ENCODE data around the gene C12orf42. TPM values are rescaled to one million over a fixed set of nuclear protein-coding genes. Genes with fewer than 3 reads are reported as not detected.

C12orf42 gene
- total and polyA plus RNA-seq, 2 experiments from 2014 or later = not detected

GRCh38 chr12:103470664-103471063 lies 25.1 kb downstream of the C12orf42 start:
- in situ Hi-C loops (cut with MboI) = no loop called here
- Histone ChIP-seq H3K27me3 (replicated peaks; ENCODE audit: insufficient read depth) (no peaks in the 10 kb centered on the region), H3F3A (ENCODE audit: insufficient read depth) (no peaks in the 10 kb centered on the region), H3K27ac (no peak overlapping the region), H2AFZ (no peak overlapping the region), H3K4me1 (ENCODE audit: insufficient read depth) (no peaks in the 10 kb centered on the region), H3K9me3 (ENCODE audit: low read depth) (no peaks in the 10 kb centered on the region), H3K9me2 (ENCODE audit: insufficient read depth) (no peaks in the 10 kb centered on the region), H3K4me3 (no peak overlapping the region), H3K4me2 (ENCODE audit: unreplicated experiment) (no peak overlapping the region), H3K36me3 (ENCODE audit: low read depth) (no peaks in the 10 kb centered on the region), H3K9ac (no peak overlapping the region), H3K79me2 (ENCODE audit: insufficient read depth) (no peaks in the 10 kb centered on the region), H4K20me1 (ENCODE audit: insufficient read depth) (no peaks in the 10 kb centered on the region)
- TF ChIP-seq EZH2phosphoT487 (IDR thresholded peaks at IDR 0.05; ENCODE audit: insufficient read depth, low read depth) (no peak), EZH2 (IDR thresholded peaks at IDR 0.05; ENCODE audit: insufficient read depth, poor library complexity, severe bottlenecking) (no peak)
- peak; percentile 44 for DNase-seq

- no peaks in the 10 kb centered on the region for H3K9me2 ChIP-seq (ENCODE audit: insufficient read depth)
- in situ Hi-C loops (cut with MboI) = no loop called here
- no peaks in the 10 kb centered on the region for H3K79me2 ChIP-seq (ENCODE audit: insufficient read depth)
- WGBS, 2 experiments (ENCODE audit: low coverage in 1 of 2, low lambda C conversion rate in 2 of 2, missing lambda C conversion rate in 2 of 2) = 6 to 9% methylated on average over 5 of the region's 5 CpGs
- H3K9me3 ChIP-seq (ENCODE audit: low read depth) = no peaks in the 10 kb centered on the region
- H4K20me1 ChIP-seq (ENCODE audit: insufficient read depth) = no peaks in the 10 kb centered on the region
- H3K9ac ChIP-seq = no peak overlapping the region
- H3K4me3 ChIP-seq = no peak overlapping the region
- H3K36me3 ChIP-seq (ENCODE audit: low read depth) = no peaks in the 10 kb centered on the region
- DNase-seq = peak; percentile 1
- no peaks in the 10 kb centered on the region for H3F3A ChIP-seq (ENCODE audit: insufficient read depth)
- no peaks in the 10 kb centered on the region for H3K4me1 ChIP-seq (ENCODE audit: insufficient read depth)
- H2AFZ ChIP-seq = no peak overlapping the region
- H3K27ac ChIP-seq = no peak overlapping the region
- no peaks in the 10 kb centered on the region for H3K27me3 ChIP-seq (replicated peaks; ENCODE audit: insufficient read depth)
- H3K4me2 ChIP-seq (ENCODE audit: unreplicated experiment) = no peak overlapping the region
- TF ChIP-seq EZH2phosphoT487 (IDR thresholded peaks at IDR 0.05; ENCODE audit: insufficient read depth, low read depth) = no peak
- TF ChIP-seq EZH2 (IDR thresholded peaks at IDR 0.05; ENCODE audit: insufficient read depth, poor library complexity, severe bottlenecking) = no peak
These were observed 26.0 kb downstream of the C12orf42 start for GRCh38 chr12:103469719-103470118.

- no peak overlapping the region for H3K27ac ChIP-seq
- H3K9me3 ChIP-seq (ENCODE audit: low read depth) = no peaks in the 10 kb centered on the region
- H3F3A ChIP-seq (ENCODE audit: insufficient read depth) = no peaks in the 10 kb centered on the region
- no peak overlapping the region for H2AFZ ChIP-seq
- no peak for TF ChIP-seq EZH2phosphoT487 (IDR thresholded peaks at IDR 0.05; ENCODE audit: insufficient read depth, low read depth)
- TF ChIP-seq EZH2 (IDR thresholded peaks at IDR 0.05; ENCODE audit: insufficient read depth, poor library complexity, severe bottlenecking) = no peak
- DNase-seq = no peak
- H3K9ac ChIP-seq = no peak overlapping the region
- H3K27me3 ChIP-seq (replicated peaks; ENCODE audit: insufficient read depth) = no peaks in the 10 kb centered on the region
- no peaks in the 10 kb centered on the region for H3K36me3 ChIP-seq (ENCODE audit: low read depth)
- 3 to 11% methylated on average over 3 of the region's 3 CpGs for WGBS, 2 experiments (ENCODE audit: low coverage in 1 of 2, low lambda C conversion rate in 2 of 2, missing lambda C conversion rate in 2 of 2)
- no peaks in the 10 kb centered on the region for H3K4me1 ChIP-seq (ENCODE audit: insufficient read depth)
- H3K79me2 ChIP-seq (ENCODE audit: insufficient read depth) = no peaks in the 10 kb centered on the region
- no peak overlapping the region for H3K4me2 ChIP-seq (ENCODE audit: unreplicated experiment)
- no peaks in the 10 kb centered on the region for H3K9me2 ChIP-seq (ENCODE audit: insufficient read depth)
- in situ Hi-C loops (cut with MboI) = no loop called here
- H4K20me1 ChIP-seq (ENCODE audit: insufficient read depth) = no peaks in the 10 kb centered on the region
- no peak overlapping the region for H3K4me3 ChIP-seq
These were observed 26.9 kb downstream of the C12orf42 start for GRCh38 chr12:103468837-103469236.

GRCh38 chr12:103462675-103463074 lies 33.1 kb downstream of the C12orf42 start:
- Histone ChIP-seq H3K9me2 (ENCODE audit: insufficient read depth) (no peaks in the 10 kb centered on the region), H3K9me3 (ENCODE audit: low read depth) (no peaks in the 10 kb centered on the region), H3K27ac (no peak overlapping the region), H3F3A (ENCODE audit: insufficient read depth) (no peaks in the 10 kb centered on the region), H3K79me2 (ENCODE audit: insufficient read depth) (no peaks in the 10 kb centered on the region), H3K4me1 (ENCODE audit: insufficient read depth) (no peaks in the 10 kb centered on the region), H3K4me2 (ENCODE audit: unreplicated experiment) (no peak overlapping the region), H3K4me3 (no peak overlapping the region), H3K9ac (no peak overlapping the region), H2AFZ (no peak overlapping the region), H3K36me3 (ENCODE audit: low read depth) (no peaks in the 10 kb centered on the region), H4K20me1 (ENCODE audit: insufficient read depth) (no peaks in the 10 kb centered on the region), H3K27me3 (replicated peaks; ENCODE audit: insufficient read depth) (no peaks in the 10 kb centered on the region)
- no peak for TF ChIP-seq EZH2 (IDR thresholded peaks at IDR 0.05; ENCODE audit: insufficient read depth, poor library complexity, severe bottlenecking)
- no peak for TF ChIP-seq EZH2phosphoT487 (IDR thresholded peaks at IDR 0.05; ENCODE audit: insufficient read depth, low read depth)
- DNase-seq = no peak
- in situ Hi-C loops (cut with MboI) = no loop called here
- WGBS, 2 experiments (ENCODE audit: low coverage in 1 of 2, low lambda C conversion rate in 2 of 2, missing lambda C conversion rate in 2 of 2) = 33 to 48% methylated on average over 3 of the region's 3 CpGs

DNA sequence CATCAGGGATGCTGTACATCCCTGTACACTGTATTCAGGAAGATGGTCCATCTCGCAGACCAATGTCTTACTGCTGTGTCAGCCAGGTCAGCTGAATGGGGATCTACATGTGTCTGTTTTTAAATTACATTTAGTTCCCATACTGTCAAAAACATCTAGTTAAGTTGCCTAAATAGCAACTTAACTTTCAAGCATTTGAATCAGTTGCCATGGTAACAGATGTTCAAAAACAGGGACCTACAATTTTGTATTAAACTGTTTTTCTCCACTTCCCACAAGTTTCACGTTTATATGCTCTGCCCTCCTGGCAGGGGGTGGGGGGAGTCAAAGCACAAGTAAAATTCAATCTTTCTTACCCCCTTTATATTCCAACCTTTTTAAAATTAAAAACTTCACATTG lies 38.3 kb downstream of the C12orf42 start:
- Histone ChIP-seq H3K4me3 (no peak overlapping the region), H3K4me2 (ENCODE audit: unreplicated experiment) (no peak overlapping the region), H3K9me2 (ENCODE audit: insufficient read depth) (no peaks in the 10 kb centered on the region), H3K36me3 (ENCODE audit: low read depth) (no peaks in the 10 kb centered on the region), H3K79me2 (ENCODE audit: insufficient read depth) (no peaks in the 10 kb centered on the region), H4K20me1 (ENCODE audit: insufficient read depth) (no peaks in the 10 kb centered on the region), H3K27me3 (replicated peaks; ENCODE audit: insufficient read depth) (no peaks in the 10 kb centered on the region), H3F3A (ENCODE audit: insufficient read depth) (no peaks in the 10 kb centered on the region), H3K9ac (no peak overlapping the region), H3K27ac (no peak overlapping the region), H2AFZ (no peak overlapping the region), H3K9me3 (ENCODE audit: low read depth) (no peaks in the 10 kb centered on the region), H3K4me1 (ENCODE audit: insufficient read depth) (no peaks in the 10 kb centered on the region)
- no peak for DNase-seq
- in situ Hi-C loops (cut with MboI) = no loop called here
- 12 to 32% methylated on average over 2 of the region's 2 CpGs for WGBS, 2 experiments (ENCODE audit: low coverage in 1 of 2, low lambda C conversion rate in 2 of 2, missing lambda C conversion rate in 2 of 2)
- TF ChIP-seq EZH2phosphoT487 (IDR thresholded peaks at IDR 0.05; ENCODE audit: insufficient read depth, low read depth) = no peak
- TF ChIP-seq EZH2 (IDR thresholded peaks at IDR 0.05; ENCODE audit: insufficient read depth, poor library complexity, severe bottlenecking) = no peak

All from GM23248 (cell line).